ENCODE measurements around the gene GALNTL6. TPM values are rescaled to one million over a fixed set of nuclear protein-coding genes. Genes with fewer than 3 reads are reported as not detected.

Gene GALNTL6
- total RNA-seq, 1 experiment from 2014 or later, result not detected

GRCh38 chr4:172109466-172109865, 296.3 kb downstream of the GALNTL6 start:
- no peak for DNase-seq (ENCODE audit: low spot score)

- no peak for DNase-seq (ENCODE audit: low spot score)
These were observed 311.6 kb downstream of the GALNTL6 start for GRCh38 chr4:172124656-172125308.

GRCh38 chr4:172125443-172125842, 312.2 kb downstream of the GALNTL6 start:
- no peak for DNase-seq (ENCODE audit: low spot score)

GRCh38 chr4:172127168-172127567, 314.0 kb downstream of the GALNTL6 start:
- DNase-seq (ENCODE audit: low spot score), result no peak

- no peak for DNase-seq (ENCODE audit: low spot score)
These were observed 316.4 kb downstream of the GALNTL6 start for GRCh38 chr4:172129593-172129992.

- DNase-seq (ENCODE audit: low spot score), result peak; percentile 12
These were observed 321.3 kb downstream of the GALNTL6 start for GRCh38 chr4:172134521-172134920.

- DNase-seq (ENCODE audit: low spot score), result no peak
These were observed 327.8 kb downstream of the GALNTL6 start for GRCh38 chr4:172141025-172141424.

GRCh38 chr4:172142281-172142741, 329.1 kb downstream of the GALNTL6 start:
- peak; percentile 60 for DNase-seq (ENCODE audit: low spot score)

GRCh38 chr4:172143605-172144314, 330.6 kb downstream of the GALNTL6 start:
- DNase-seq (ENCODE audit: low spot score), result peak; percentile 4

- no peak for DNase-seq (ENCODE audit: low spot score)
These were observed 334.5 kb downstream of the GALNTL6 start for GRCh38 chr4:172147687-172148086.

GRCh38 chr4:172149329-172149728, 336.1 kb downstream of the GALNTL6 start:
- DNase-seq (ENCODE audit: low spot score), result no peak

GRCh38 chr4:172152284-172152683, 339.1 kb downstream of the GALNTL6 start:
- DNase-seq (ENCODE audit: low spot score), result no peak

- DNase-seq (ENCODE audit: low spot score), result no peak
These were observed 340.5 kb downstream of the GALNTL6 start for GRCh38 chr4:172153719-172154118.

GRCh38 chr4:172155838-172156345, 342.7 kb downstream of the GALNTL6 start:
- DNase-seq (ENCODE audit: low spot score), result no peak

- no peak for DNase-seq (ENCODE audit: low spot score)
These were observed 344.7 kb downstream of the GALNTL6 start for GRCh38 chr4:172157946-172158345.

GRCh38 chr4:172163215-172163614, 350.0 kb downstream of the GALNTL6 start:
- no peak for DNase-seq (ENCODE audit: low spot score)

GRCh38 chr4:172168888-172169287, 355.7 kb downstream of the GALNTL6 start:
- no peak for DNase-seq (ENCODE audit: low spot score)

GRCh38 chr4:172169871-172170270, 356.7 kb downstream of the GALNTL6 start:
- DNase-seq (ENCODE audit: low spot score), result peak; percentile 20

- no peak for DNase-seq (ENCODE audit: low spot score)
These were observed 360.0 kb downstream of the GALNTL6 start for GRCh38 chr4:172173206-172173605.

- no peak for DNase-seq (ENCODE audit: low spot score)
These were observed 364.2 kb downstream of the GALNTL6 start for GRCh38 chr4:172177382-172177781.

- DNase-seq (ENCODE audit: low spot score), result no peak
These were observed 375.2 kb downstream of the GALNTL6 start for GRCh38 chr4:172188248-172188988.

- peak; percentile 22 for DNase-seq (ENCODE audit: low spot score)
These were observed 389.4 kb downstream of the GALNTL6 start for GRCh38 chr4:172202480-172203076.

Data from A172 (cell line).